Gastrocnemius medialis (tissue), 4 donors: ENCODE measurements around the gene AP5S1. TPM values are rescaled to one million over a fixed set of nuclear protein-coding genes. Genes with fewer than 3 reads are reported as not detected.
"Not testable (repeated sequence)": the region's sequence is repeated elsewhere in the genome, so short reads cannot be mapped to it uniquely, and the experiment has no call there.

Experiments used
- ATAC-seq, 2 donors: fragments of 150-250 bp; one replicate each; pipeline ENCODE4 v1.9.1; 2016
- DNase-seq, 2 donors: peaks; one replicate each; pipeline ENCODE4 v3.0.0-alpha.2; 2019
- H3K27ac ChIP-seq, 4 donors: fragments of 200-600 bp; sonication (generic); 1 replicate in 1 of 4; 2 replicates in 3 of 4; pipeline ENCODE4 v1.5.1; 2016 to 2018; ENCODE audit warnings: mild to moderate bottlenecking in 2 of 4, moderate library complexity in 1 of 4
- H3K27me3 ChIP-seq, 3 donors: fragments of 200-600 bp; sonication (generic) in 2 of 3; 1 replicate in 1 of 3; 2 replicates in 2 of 3; pipeline versions ENCODE4 v1.5.1 to v1.6.0; 2016 to 2019; ENCODE audit warnings: mild to moderate bottlenecking in 1 of 3, moderate library complexity in 1 of 3
- H3K36me3 ChIP-seq, 2 donors: fragments of 200-600 bp; sonication (generic) in 1 of 2; one replicate each; pipeline ENCODE4 v1.5.1; 2017 to 2018
- H3K4me1 ChIP-seq, 2 donors: fragments of 200-600 bp; sonication (generic) in 1 of 2; one replicate each; pipeline ENCODE4 v1.5.1; 2016 to 2017; ENCODE audit warnings: mild to moderate bottlenecking in 2 of 2
- H3K4me3 ChIP-seq, 4 donors: fragments of 200-600 bp; sonication (generic) in 3 of 4; 1 replicate in 1 of 4; 2 replicates in 3 of 4; pipeline ENCODE4 v1.5.1; 2016 to 2019; ENCODE audit warnings: mild to moderate bottlenecking in 2 of 4
- H3K9me3 ChIP-seq, 3 donors: fragments of 200-600 bp; sonication (generic) in 2 of 3; 1 replicate in 1 of 3; 2 replicates in 2 of 3; pipeline ENCODE4 v1.5.1; 2016 to 2019
- POLR2A ChIP-seq, 2 donors: fragments of 450-650 bp; IDR thresholded peaks; one replicate each; pipeline ENCODE4 v1.6.1; 2017; ENCODE audit warnings: antibody characterized with exemption in 2 of 2, mild to moderate bottlenecking in 2 of 2, moderate library complexity in 2 of 2
- in situ Hi-C, 4 donors: fragments of 200-750 bp; cut with MboI; loops; one replicate each; pipeline versions ENCODE4 v1.15.0 to v1.8.0; 2017; ENCODE audit warnings: low sequenced_read_pairs in 4 of 4
- intact Hi-C: fragments of 100-400 bp; cut with DNase I; formaldehyde crosslinking; loops from one replicate; pipeline ENCODE4 v1.15.1; 2023; ENCODE audit warnings: low total_unique reads
- total RNA-seq, 4 donors: library from RNA; depleted of rRNA; stranded (reverse); fragments of >200 nt; gene quantifications; one replicate each; pipeline versions ENCODE4 v1.1.0 to v1.2.3, GENCODE V29; 2016
- TF ChIP-seq, protein P1 (sequence below), 5 experiments: fragments of 450-650 bp in 3 of 5; fragments of 200-600 bp in 2 of 5; sonication (generic) in 2 of 5; IDR thresholded peaks in 4 of 5; conservative IDR thresholded peaks in 1 of 5; 1 replicate in 4 of 5; 2 replicates in 1 of 5; pipeline ENCODE4 v1.5.1; 2016 to 2019; ENCODE audit warnings: antibody characterized with exemption in 5 of 5, mild to moderate bottlenecking in 3 of 5, moderate library complexity in 3 of 5

AP5S1 gene
- total RNA-seq, 4 donors from 2014 or later = 11.6 to 20.9 (median 17.3) TPM

DNA sequence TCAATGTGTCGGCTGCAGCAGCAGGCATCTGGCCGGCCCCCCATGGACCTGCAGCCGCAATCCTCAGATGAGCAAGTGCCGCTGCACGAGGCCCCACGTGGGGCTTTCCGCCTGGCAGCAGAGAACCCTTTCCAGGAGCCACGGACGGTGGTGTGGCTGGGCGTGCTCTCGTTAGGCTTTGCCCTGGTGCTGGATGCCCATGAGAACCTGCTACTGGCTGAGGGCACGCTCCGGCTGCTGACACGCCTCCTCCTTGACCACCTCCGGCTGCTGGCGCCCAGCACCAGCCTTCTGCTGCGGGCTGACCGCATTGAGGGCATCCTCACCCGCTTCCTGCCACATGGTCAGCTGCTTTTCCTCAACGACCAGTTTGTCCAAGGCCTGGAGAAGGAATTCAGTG is 3.5 kb downstream of the AP5S1 start:
- in situ Hi-C loops = no loop called here
- TF ChIP-seq POLR2A (IDR thresholded peaks at IDR 0.05) = no peak
- TF ChIP-seq, protein P1, sequence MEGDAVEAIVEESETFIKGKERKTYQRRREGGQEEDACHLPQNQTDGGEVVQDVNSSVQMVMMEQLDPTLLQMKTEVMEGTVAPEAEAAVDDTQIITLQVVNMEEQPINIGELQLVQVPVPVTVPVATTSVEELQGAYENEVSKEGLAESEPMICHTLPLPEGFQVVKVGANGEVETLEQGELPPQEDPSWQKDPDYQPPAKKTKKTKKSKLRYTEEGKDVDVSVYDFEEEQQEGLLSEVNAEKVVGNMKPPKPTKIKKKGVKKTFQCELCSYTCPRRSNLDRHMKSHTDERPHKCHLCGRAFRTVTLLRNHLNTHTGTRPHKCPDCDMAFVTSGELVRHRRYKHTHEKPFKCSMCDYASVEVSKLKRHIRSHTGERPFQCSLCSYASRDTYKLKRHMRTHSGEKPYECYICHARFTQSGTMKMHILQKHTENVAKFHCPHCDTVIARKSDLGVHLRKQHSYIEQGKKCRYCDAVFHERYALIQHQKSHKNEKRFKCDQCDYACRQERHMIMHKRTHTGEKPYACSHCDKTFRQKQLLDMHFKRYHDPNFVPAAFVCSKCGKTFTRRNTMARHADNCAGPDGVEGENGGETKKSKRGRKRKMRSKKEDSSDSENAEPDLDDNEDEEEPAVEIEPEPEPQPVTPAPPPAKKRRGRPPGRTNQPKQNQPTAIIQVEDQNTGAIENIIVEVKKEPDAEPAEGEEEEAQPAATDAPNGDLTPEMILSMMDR (IDR thresholded peaks at IDR 0.05 in 4 of 5, conservative IDR thresholded peaks at IDR 0.05 in 1 of 5) = no peak
- Histone ChIP-seq H3K36me3 (peaks cover 0 to 43% of the 10 kb centered on the region in 2 donors), H3K27me3 (no peaks in the 10 kb centered on the region), H3K9me3 (no peaks in the 10 kb centered on the region), H3K27ac (no peak overlapping the region), H3K4me3 (no peak overlapping the region), H3K4me1 (peaks cover 15 to 16% of the 10 kb centered on the region in 2 donors)
- no peak for DNase-seq
- intact Hi-C loops = no loop called here
- no peak for ATAC-seq

DNA sequence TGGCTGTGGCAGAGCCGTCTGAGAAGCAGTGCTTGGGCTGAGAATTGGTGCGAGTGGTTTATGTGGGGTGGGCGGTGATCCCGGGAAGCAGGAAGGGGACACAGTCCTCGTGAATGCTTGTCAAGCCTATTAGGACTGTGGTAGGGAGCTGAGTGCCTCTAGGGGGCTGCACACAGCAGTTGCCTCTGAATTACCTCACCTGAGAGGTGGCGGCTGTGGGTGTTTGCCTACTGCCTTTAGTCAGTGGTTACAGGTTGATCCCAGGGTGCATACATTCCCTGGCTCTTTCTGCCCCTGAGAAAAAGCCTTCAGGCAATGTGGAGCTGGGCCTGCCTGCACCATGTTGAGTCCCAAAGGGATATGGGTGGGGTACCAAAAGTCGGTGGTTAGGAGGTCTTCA is 5.2 kb downstream of the AP5S1 start:
- intact Hi-C loops = no loop called here
- Histone ChIP-seq H3K27ac (no peak overlapping the region), H3K4me3 (no peak overlapping the region), H3K4me1 (peaks cover 7 to 8% of the 10 kb centered on the region in 2 donors), H3K9me3 (no peaks in the 10 kb centered on the region), H3K27me3 (no peaks in the 10 kb centered on the region), H3K36me3 (peaks cover 0 to 43% of the 10 kb centered on the region in 2 donors)
- ATAC-seq (no peak), DNase-seq (no peak)
- in situ Hi-C loops = no loop called here
- TF ChIP-seq, protein P1 (IDR thresholded peaks at IDR 0.05 in 4 of 5, conservative IDR thresholded peaks at IDR 0.05 in 1 of 5) = no peak
- no peak for TF ChIP-seq POLR2A (IDR thresholded peaks at IDR 0.05)

- Histone ChIP-seq H3K27ac (peak overlapping the region in 1 of 4 donors; percentile 1), H3K4me1 (peaks cover 1 to 3% of the 10 kb centered on the region in 2 donors), H3K9me3 (no peaks in the 10 kb centered on the region), H3K4me3 (no peak overlapping the region), H3K36me3 (peaks cover 0 to 43% of the 10 kb centered on the region in 2 donors), H3K27me3 (no peaks in the 10 kb centered on the region)
- ATAC-seq (no peak), DNase-seq (no peak)
- no peak for TF ChIP-seq POLR2A (IDR thresholded peaks at IDR 0.05)
- TF ChIP-seq, protein P1 (IDR thresholded peaks at IDR 0.05 in 4 of 5, conservative IDR thresholded peaks at IDR 0.05 in 1 of 5) = no peak
- in situ Hi-C loops = no loop called here
- intact Hi-C loops = no loop called here
These were observed 6.1 kb downstream of the AP5S1 start for GRCh38 chr20:3826420-3826819.

DNA sequence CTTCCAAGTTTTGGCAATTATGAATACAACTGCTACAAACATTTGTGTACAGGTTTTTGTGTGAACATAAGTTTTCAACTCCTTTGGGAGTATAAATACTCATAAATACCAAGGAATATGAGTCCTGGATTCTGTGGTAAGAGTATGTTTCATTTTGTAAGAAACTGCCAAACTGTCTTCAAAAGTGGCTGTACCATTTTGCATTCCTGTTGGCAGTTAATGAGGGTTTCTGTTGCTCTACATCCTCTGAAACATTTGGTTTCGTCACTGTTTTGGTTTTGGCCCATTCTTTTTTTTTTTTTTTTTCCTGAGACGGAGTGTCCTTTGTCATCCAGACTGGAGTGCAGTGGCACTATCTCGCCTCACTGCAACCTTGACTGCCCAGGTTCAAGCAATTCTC is 8.5 kb downstream of the AP5S1 start:
- intact Hi-C loops = no loop called here
- TF ChIP-seq, protein P1 (IDR thresholded peaks at IDR 0.05 in 4 of 5, conservative IDR thresholded peaks at IDR 0.05 in 1 of 5) = no peak
- no peak for TF ChIP-seq POLR2A (IDR thresholded peaks at IDR 0.05)

DNA sequence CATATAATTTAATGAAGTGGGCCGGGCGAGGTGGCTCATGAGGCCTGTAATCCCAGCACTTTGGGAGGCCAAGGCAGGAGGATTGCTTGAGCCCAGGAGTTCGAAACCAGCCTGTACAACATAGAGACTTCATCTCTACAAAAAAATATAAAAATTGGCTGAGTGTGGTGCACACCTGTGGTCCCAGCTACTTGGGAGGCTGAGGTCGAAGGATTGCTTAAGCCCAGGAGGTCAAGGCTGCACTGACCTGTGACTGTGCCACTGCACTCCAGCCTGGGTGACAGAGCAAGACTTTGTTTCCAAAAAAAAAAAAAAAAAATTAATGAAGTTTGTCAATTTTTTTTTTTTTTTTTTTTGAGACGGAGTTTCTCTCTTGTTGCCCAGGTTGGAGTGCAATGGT is 9.5 kb downstream of the AP5S1 start:
- H3K27ac ChIP-seq, H3K27me3 ChIP-seq, in situ Hi-C loops, H3K4me3 ChIP-seq, ATAC-seq, intact Hi-C loops, H3K4me1 ChIP-seq, DNase-seq, H3K9me3 ChIP-seq: not testable (repeated sequence)
- H3K36me3 ChIP-seq = peaks cover 0 to 14% of the 10 kb centered on the region in 2 donors

More for the DNA sequence above, 8.5 kb downstream of the AP5S1 start:
- ATAC-seq = no peak
- DNase-seq = no peak
- Histone ChIP-seq H3K27me3 (no peaks in the 10 kb centered on the region), H3K4me1 (no peaks in the 10 kb centered on the region), H3K4me3 (no peak overlapping the region), H3K27ac (no peak overlapping the region), H3K36me3 (peaks cover 0 to 24% of the 10 kb centered on the region in 2 donors), H3K9me3 (no peaks in the 10 kb centered on the region)
- in situ Hi-C loops = no loop called here
